Jurkat, Clone E6-1 (cell line): ENCODE data around the gene UNC13B. TPM values are rescaled to one million over a fixed set of nuclear protein-coding genes. Genes with fewer than 3 reads are reported as not detected.
A peak's percentile ranks its signal among the peaks of the same experiment; 100 is the strongest.
"Not testable (repeated sequence)": the region's sequence is repeated elsewhere in the genome, so short reads cannot be mapped to it uniquely, and the experiment has no call there.

Experiments
- DNase-seq: peaks from one replicate; pipeline ENCODE4 v3.0.0-alpha.2; 2011; ENCODE audit warnings: low read depth, low spot score
- H3K4me3 ChIP-seq: 2 replicates; pipeline ENCODE4 v1.5.1; 2011; ENCODE audit warnings: mild to moderate bottlenecking, low read length, control low read depth, moderate library complexity
- polyA plus RNA-seq: library from polyadenylated mRNA; unstranded; fragments of >200 nt; gene quantifications from one replicate; pipeline ENCODE4 v1.2.1, GENCODE V29; 2012; ENCODE audit warnings: missing spikeins; ENCODE audit not compliant: insufficient read length, insufficient read depth

Gene UNC13B
- polyA plus RNA-seq, result 15.6 TPM

DNA sequence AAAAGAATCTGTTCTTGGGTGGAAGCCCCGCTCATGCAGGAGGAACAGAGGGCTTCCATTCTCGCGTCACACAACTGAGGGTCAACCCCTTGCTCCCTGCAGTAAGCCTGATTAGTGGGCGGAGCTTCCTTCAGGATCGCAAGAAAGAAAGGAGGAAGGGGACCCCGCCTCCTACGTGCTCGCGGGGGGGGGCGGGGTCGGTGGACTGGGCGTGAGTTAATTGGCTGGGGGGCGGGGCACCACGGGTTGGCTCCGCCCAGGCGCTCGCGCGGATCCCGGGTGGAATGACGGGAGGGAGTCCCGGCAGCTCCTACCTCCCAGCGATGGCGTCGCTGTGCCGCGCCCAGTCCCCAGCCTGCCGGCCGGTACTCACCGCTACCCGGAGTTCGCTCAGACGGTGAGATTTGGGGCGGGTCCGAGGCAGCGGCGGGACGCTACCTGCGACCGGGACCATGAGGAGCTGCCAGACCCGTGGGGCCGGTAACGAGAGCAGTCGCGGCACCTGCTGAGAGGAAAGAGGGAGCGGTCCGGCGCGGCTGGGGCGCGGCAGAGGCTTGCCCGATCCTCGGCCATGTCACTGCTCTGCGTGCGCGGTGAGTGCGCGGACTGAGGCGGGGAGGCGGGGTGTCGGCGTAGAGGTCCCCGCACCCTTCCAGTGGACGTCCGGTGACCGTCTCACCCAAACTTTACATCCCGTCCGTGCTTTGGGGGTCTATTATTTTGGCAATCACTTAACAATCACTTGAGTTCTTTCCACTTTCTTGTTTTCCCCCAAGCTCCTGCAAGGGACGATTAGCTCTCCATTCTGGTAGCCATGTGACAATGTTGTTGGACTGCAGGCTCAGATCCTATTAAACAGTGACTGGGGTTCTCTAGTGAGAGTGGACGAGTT lies at the start of gene UNC13B:
TSS of gene UNC13B (plus strand) at position 297 of the 892 bp plus-strand sequence. CDS start at position 572, 275 bp downstream.
- peak within 1 kb of the TSS; percentile 85 for H3K4me3 ChIP-seq
- DNase-seq, result peak; percentile 89

DNA sequence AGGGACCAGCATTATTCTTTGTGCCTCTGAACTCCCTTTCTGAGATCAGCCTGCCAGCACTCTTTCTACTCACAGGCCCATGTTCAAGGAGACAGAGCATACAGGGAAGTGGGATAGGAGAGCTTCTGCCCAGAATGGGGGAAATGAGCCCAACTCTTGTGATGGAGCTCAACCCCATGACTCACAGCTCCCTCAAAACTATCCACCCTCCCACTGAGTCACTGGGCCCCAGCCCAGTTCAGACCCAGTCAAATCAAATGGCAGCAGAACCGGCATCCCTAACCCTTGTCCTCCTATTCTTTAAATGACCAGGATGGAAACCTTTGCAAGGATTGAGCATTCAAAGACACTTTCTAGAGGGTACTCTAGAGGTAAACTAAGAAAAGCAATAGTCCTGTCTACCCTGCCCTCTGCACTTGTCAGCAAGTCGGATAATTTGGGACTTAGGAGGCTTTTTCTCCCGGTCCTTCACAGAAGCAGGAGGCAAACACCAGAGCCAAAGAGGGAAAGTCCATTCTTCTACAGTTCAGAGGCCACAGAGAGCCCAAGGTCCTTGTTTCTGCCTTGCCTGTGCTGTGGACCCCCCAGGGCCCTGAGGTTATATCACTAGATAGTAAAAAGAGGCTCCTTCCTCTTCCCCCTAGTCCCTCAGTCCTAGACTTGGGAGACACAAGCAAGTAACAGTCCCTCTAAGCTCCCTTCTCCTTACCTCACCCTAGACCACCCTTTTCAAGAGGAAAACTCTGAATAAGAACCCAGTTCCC lies 49.4 kb upstream of the UNC13B start:
- no peak overlapping the region for H3K4me3 ChIP-seq

DNA sequence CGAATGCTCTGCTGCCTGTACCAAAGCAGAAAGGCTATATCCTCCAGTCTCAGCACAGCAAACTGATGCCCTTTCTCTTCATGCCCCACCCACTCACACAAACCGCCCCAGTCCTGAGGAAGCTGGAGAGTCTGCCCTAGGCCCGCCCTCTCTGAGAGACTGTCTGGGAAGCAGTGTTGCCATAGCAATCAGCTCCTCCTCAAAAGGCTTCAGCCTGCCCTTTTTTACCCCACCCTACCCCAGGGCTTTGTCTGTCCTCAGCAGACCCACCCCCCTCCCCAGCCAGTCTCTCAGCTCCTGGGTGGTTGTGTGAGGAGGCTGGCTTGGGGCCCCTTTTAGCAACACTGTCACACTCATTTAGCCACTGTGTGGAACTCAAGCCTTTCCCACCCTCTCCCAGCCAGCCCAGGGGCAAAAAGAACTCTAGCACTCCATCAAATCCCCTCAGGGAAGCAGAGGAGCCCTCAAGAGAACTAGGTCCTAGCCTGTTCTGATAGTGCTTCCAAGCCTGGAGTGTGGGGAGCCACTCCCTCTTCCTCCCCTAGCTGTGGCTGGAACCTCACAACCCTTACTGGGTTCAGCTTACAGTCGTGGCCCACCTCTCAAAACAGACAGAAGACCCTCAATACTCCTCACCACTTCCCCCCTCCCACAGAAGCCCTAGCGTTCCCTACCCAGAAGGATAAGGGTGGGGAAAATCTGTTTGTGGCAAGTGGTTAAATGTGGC lies 47.5 kb upstream of the UNC13B start:
- peak overlapping the region; percentile 62 for H3K4me3 ChIP-seq
- peak; percentile 89 for DNase-seq

More for the DNA sequence above, 49.4 kb upstream of the UNC13B start:
- DNase-seq, result no peak

DNA sequence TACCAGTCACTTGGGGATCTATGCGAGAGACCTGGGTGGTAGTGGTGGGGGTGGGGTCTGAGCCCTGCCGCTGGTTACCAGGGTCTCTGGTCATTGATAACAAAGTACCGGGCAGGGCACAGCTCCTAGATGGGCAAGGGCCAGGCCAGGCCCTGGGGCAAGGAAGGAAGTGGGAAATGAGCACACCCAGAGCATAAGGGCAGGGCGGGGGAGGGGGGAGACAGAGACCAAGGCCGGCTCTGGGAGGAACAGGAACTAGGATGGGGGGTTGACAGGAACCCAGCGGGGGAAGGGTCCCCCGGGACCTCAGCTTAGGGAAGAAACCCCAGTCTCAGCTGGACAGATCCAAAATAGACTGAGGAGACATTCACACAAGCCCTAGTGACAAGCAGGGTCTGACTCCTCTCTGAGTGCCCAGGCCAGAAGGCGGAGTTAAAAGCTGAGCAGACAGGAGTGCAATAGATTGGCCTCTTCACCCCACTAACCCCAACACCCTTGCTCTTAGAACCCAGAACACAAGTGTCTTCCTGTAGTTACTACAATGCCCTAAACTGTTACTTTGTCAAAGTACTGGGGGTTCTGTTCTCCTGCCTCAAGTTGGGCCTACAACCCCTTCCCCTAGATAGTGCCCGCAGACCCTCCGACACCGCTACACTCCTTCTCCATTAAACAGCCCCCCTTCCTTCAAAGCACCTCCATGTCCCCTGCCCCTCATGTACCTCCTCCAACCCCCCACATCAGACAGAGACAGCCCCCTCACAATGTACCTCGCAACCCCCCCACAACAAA lies 46.8 kb upstream of the UNC13B start:
- DNase-seq, result no peak
- H3K4me3 ChIP-seq, result peak overlapping the region; percentile 62

DNA sequence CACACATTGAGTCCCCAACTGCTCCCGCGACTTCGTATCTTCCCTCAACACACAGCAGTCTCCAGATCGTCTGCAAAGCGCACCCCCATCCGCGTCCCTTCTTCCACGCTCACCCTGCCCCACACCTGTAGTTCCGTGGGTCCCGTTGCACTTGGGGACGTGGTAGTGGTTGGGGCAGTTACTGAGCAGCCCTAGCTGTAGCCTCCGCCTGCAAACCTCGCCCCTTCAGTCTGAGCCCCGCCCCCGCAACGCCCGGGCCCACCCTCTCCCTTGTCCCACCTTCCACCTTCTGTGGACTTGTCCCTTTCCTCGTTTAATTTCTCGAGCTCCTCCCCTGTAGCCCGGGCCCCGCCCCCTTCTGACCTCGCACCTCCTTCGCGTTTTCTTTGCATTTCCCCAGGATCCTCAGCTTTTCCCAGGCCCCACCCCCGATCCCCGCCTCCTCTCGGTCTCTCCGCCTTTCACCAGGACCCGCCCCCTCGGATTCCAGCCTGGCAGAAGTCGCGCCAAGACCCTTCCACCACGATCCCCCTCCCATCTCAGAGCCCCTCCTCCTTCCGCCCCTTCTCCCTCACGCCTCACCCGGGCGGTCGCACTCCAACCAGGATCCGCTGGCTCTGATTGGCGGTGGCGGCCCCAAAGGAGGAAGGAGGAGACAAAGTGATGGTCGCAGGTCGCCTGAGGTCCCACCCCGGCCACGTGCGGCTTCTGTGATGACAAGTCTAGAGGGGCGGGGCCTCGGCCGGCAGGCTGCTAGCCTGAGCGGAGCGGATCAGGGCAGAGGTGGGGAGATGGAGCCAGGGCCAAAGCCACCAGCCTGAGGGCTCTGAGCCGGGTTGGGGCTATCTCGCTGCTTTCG lies 45.9 kb upstream of the UNC13B start, which contains the start of gene ATOSB:
TSS of gene ATOSB (minus strand) at position 183 of the 859 bp plus-strand sequence. CDS start 7,588 bp downstream, outside the sequence.
- DNase-seq, result peak; percentile 93
- H3K4me3 ChIP-seq, result peak within 1 kb of the TSS; percentile 62

DNA sequence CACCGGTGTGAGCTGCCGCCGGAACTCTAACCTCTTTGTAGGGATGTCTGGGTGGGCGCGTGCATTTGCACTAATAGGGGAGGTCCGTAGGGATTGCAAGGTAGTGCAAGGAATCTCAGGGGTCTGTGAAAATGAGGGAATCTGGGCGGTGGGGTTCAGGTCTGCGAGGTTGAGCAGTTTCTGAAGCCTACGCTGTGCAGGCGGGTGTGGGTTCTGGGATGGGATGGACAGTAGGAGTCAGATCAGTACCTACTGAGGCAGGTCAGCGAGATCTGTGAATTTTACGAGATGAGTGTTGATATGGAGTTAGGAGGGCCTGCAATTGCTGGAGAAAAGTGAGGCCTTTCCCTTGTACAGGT lies 45.3 kb upstream of the UNC13B start:
- no peak for DNase-seq

DNA sequence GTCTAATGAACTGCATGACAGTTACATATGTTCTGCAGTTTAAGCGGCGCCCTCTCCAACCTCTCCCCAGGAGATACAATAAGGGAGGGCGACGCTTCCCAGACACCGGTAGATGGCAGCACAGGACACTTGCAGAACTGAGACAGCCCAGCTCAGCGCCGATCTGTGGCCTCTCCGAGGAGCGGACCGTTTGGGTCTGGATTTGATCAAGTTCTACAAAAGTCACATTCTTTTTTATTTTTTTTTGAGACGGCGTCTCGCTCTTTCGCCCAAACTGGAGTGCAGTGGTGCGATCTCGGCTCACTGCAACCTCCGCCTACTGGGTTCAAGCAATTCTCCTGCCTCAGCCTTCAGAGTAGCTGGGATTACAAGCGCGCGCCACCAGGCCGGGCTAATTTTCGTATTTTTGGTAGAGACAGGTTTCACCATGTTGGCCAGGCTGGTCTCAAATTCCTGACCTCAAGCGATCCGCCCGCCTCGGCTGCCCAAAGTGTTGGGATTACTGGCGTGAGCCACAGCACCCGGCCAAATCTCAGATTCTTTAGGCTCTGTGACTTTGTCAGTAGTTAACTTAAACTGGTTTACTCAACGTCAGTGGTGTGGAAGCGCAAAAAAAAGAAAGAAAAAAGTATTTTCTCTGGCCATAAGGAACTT lies 44.8 kb upstream of the UNC13B start:
- H3K4me3 ChIP-seq, result peak overlapping the region; percentile 62
- DNase-seq, result peak; percentile 90

More for the DNA sequence above, 45.3 kb upstream of the UNC13B start:
- peak overlapping the region; percentile 62 for H3K4me3 ChIP-seq

DNA sequence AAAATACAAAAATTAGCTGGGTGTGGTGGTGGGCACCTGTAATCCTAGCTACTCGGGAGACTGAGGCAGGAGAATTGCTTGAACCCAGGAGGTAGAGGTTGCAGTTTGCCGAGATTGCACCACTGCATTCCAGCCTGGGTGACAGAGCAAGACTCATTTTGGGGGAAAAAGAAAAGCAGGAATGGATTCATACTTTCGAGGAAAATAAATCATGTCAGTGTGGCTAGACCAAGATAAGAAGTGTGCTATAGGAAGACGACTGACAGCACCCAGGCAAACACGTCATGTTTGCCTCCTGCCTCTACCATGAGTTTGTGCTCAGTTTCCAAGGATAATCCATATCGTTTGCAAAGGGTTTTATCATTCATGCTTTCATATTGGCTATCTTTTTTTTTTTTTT lies 26.9 kb upstream of the UNC13B start:
- no peak for DNase-seq
- no peak overlapping the region for H3K4me3 ChIP-seq

DNA sequence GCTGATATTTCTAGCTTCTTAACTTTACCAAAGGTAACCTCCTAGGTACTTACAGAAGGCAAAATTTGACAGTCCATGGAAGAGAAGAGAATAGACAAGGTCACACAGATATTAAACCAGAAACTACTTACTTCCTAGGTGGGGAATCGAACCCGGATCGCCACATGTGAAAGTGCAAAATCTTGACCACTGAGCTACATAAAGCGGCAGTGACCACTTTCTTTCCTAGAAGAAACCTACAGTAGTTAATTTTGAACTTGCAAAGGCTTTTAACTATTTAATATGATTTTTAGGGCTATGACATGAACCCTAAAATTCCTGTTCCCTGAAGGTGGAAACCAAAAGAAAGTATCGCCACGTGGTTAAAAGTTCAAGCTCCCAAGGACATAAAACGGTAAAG lies 25.8 kb upstream of the UNC13B start:
- no peak overlapping the region for H3K4me3 ChIP-seq
- DNase-seq, result no peak

DNA sequence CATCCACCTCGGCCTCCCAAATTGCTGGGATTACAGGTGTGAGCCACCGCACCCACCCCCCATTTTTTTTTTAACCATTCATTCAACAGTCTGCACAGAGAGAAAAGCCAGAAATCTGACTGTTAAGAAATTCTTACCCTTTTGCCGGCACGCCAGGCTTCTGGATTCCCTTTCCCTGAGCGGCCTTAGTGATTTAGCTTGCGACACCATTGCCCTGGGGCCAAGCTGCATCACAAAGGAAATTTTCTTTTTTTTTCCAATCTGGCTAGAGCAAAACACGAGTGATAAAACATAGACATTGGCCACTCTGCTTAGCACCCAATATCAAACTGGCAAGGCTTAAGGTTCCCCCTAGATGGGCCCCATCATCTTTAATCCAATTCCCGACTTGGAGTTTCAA lies 24.9 kb upstream of the UNC13B start:
- H3K4me3 ChIP-seq, result no peak overlapping the region
- no peak for DNase-seq

DNA sequence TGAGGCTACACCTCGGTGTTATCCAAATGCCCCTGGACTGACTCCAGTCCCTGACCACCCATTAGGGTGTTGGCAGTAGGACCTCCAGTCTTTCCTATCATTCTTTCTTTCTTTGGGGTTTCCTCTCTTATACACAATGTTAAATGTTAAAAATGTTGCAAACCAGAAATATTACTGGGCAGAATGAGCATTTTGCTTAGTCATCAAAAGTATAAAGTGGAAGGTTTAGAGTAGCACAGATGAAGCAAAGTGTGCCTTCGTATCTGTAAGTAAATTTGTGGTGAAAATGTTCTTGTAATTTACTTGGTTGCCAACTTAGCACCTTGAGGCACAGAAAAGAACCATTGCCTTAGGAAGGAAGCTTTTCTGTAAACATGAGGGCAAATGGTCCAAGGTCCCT lies 21.7 kb upstream of the UNC13B start:
- H3K4me3 ChIP-seq, result no peak overlapping the region
- no peak for DNase-seq

DNA sequence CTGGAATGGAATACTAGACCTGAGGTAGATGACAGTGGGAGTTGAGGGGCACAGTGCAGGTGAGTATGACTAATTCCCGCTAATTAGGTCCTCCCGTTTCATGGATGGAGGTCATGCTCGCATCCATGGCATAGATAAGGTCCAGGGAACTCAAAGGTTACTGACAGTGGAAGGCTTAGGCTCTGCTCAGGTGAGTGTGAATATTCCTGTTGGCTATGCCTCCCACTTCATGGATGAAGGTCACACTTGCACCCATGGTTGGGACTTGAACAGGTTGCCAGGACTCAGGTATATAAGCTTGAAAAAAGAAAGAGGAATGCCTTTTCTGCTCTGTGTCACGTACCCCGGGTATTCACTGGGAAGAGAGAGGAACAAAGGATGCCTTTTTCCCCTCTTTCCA lies 19.8 kb upstream of the UNC13B start:
- no peak overlapping the region for H3K4me3 ChIP-seq
- no peak for DNase-seq

DNA sequence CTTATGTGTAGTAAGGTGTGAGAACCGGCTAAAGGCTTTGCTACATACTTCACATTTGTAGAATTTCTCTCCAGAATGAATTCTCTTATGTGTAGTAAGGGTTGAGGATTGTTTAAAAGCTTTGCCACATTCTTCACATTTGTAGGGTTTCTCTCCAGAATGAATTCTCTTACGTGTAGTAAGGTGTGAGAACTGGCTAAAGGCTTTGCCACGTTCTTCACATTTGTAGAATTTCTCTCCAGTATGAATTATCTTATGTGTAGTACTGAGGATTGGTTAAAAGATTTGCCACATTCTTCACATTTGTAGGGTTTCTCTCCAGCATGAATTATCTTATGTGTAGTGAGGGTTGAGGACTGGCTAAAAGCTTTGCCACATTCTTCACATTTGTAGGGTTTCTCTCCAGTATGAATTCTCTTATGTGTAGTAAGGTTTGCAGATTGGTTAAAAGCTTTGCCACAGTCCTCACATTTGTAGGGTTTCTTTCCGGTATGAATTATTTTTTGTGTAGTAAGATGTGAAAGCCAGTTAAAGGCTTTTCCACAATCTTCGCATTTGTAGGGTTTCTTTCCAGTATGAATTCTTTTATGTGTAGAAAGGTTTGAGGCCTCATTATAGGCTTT lies 13.8 kb upstream of the UNC13B start:
- H3K4me3 ChIP-seq, DNase-seq: not testable (repeated sequence)

DNA sequence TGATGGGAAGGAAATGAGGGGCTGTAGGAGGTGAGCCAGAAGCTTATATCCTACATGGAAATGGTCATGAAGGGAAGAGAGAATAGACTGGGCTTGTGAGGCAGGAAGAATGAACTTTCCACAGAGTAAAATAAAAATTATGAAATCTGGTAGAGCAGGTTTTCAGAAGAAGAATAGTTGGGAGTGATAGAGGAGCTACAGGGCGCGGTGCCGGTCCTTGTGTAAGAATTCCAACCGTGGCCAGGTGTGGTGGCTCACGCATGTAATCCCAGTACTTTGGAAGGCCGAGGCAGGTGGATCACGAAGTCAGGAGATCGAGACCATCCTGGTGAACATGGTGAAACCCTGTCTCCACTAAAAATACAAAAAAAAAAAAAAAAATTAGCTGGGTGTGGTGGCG lies 8.9 kb upstream of the UNC13B start:
- DNase-seq, result no peak

DNA sequence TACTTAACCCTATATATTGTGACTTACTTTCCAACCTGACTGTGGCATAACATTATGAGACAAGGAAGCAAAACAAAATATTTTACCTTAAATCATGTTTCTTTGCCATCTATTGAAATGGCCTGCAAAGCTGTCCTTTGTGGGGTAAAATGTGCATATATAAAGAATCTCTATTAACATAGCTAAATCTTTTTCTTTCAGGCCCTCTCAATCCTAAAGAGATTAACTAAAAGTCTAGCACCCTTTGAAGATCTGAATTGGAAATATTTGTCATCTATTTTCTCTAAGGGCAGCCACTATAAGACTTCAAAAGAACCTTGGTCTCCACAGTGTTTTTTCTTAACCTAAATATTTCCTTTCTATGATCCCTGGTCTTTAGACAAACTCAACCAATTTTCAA lies 5.0 kb upstream of the UNC13B start:
- no peak overlapping the region for H3K4me3 ChIP-seq
- DNase-seq, result no peak

More for the DNA sequence above, 8.9 kb upstream of the UNC13B start:
- no peak overlapping the region for H3K4me3 ChIP-seq

DNA sequence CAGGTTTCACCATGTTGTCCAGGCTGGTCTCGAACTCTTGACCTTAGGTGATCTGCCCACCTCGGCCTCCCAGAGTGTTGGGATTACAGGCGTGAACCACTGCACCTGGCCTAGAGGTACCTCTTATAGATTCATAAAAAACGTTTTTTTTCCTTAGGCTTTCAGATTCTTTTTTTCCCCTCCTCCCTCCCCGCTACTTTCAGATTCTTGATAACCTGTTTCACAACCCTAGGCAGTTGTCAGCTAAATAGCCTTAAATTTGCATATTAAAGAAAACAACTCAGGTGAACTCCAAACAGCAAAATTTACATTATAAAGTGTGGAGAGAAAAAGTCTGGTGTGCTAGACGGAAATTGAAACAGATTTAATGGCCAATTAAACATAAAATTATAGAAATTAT lies 4.0 kb upstream of the UNC13B start:
- not testable (repeated sequence) for DNase-seq, H3K4me3 ChIP-seq
